GM12878 (cell line): ENCODE results near the gene SPOCD1. TPM values are rescaled to one million over a fixed set of nuclear protein-coding genes. Genes with fewer than 3 reads are reported as not detected.

Experiments used
- ATAC-seq: fragments of 200-7000 bp; cut with Tn5 transposase; 3 replicates; pipeline ENCODE4 v1.9.1; 2020; ENCODE audit warnings: mild to moderate bottlenecking, moderate library complexity
- BruUV-seq: library from RNA; stranded (reverse); fragments of 400-500 nt; replicated peaks from 2 replicates; lab custom pipeline; 2021; lab: Mats Ljungman, UMichigan
- CTCF ChIA-PET: fragments of 300-600 bp; sonication (Branson Sonifier 250); formaldehyde crosslinking; extraction: SDS; loops from one replicate; lab custom pipeline; 2021; ENCODE audit warnings: inconsistent platforms; lab: Yijun Ruan, JAX
- POLR2A ChIA-PET: fragments of 350-600 bp; formaldehyde crosslinking; extraction: SDS; loops from one replicate; lab custom pipeline; 2021; ENCODE audit warnings: inconsistent platforms; lab: Charles Lee
- RAD21 ChIA-PET: fragments of 300-600 bp; sonication (Branson Sonifier 250); formaldehyde crosslinking; loops from one replicate; lab custom pipeline; 2023; ENCODE audit warnings: antibody characterized with exemption; ENCODE audit not compliant: unreplicated experiment; lab: Charles Lee
- SMC1A ChIA-PET: fragments of 300-600 bp; sonication (Branson Sonifier 250); formaldehyde crosslinking; loops from one replicate; lab custom pipeline; 2023; ENCODE audit not compliant: unreplicated experiment, uncharacterized antibody; lab: Charles Lee
- DNase-seq: peaks from one replicate; pipeline ENCODE4 v3.0.0-alpha.2; 2011; ENCODE audit warnings: low read depth, low spot score
- FAIRE-seq: peaks from 3 replicates; lab custom pipeline; 2011; peaks lifted over from hg19 to GRCh38; lab: Jason Lieb, UNC
- H2AFZ ChIP-seq: 2 replicates; pipeline ENCODE4 v1.6.0; 2011; ENCODE audit warnings: low read depth, low read length, control low read depth; ENCODE audit not compliant: control insufficient read depth
- H3K27ac ChIP-seq: 2 replicates; pipeline ENCODE4 v1.5.1; 2011; ENCODE audit warnings: control low read depth; ENCODE audit not compliant: control insufficient read depth, insufficient read depth
- H3K27me3 ChIP-seq, 2 experiments: replicated peaks in 1 of 2; 2 replicates each; pipeline versions ENCODE4 v1.6.0 to v1.6.1; 2011; ENCODE audit warnings: low read length in 1 of 2; ENCODE audit not compliant: control insufficient read depth in 2 of 2, insufficient read depth in 2 of 2
- H3K36me3 ChIP-seq, 2 experiments: 2 replicates each; pipeline ENCODE4 v1.5.1; 2011; ENCODE audit warnings: low read length in 1 of 2; ENCODE audit not compliant: control insufficient read depth in 2 of 2, insufficient read depth in 2 of 2
- H3K4me1 ChIP-seq: 2 replicates; pipeline ENCODE4 v1.6.1; 2011; ENCODE audit warnings: mild to moderate bottlenecking, low read length, moderate library complexity, mixed read lengths; ENCODE audit not compliant: control insufficient read depth, insufficient read depth
- H3K4me2 ChIP-seq: 2 replicates; pipeline ENCODE4 v1.6.0; 2011; ENCODE audit warnings: control low read depth; ENCODE audit not compliant: control insufficient read depth, insufficient read depth
- H3K4me3 ChIP-seq: fragments of 200-600 bp; sonication (generic); 2 replicates; pipeline ENCODE4 v1.5.1; 2016
- H3K79me2 ChIP-seq: 2 replicates; pipeline ENCODE4 v1.6.0; 2011; ENCODE audit warnings: low read length; ENCODE audit not compliant: control insufficient read depth, insufficient read depth
- H3K9ac ChIP-seq: 2 replicates; pipeline ENCODE4 v1.8.0; 2011; ENCODE audit warnings: low read length, control low read depth, mixed read lengths; ENCODE audit not compliant: control insufficient read depth, insufficient read depth
- H3K9me3 ChIP-seq: replicated peaks from 3 replicates; pipeline ENCODE4 v1.5.1; 2011; ENCODE audit warnings: mild to moderate bottlenecking, low read length; ENCODE audit not compliant: control insufficient read depth, insufficient read depth
- H4K20me1 ChIP-seq: 2 replicates; pipeline ENCODE4 v1.6.0; 2011; ENCODE audit not compliant: control insufficient read depth, insufficient read depth
- ATF7 ChIP-seq: fragments of 450-650 bp; IDR thresholded peaks from 2 replicates; pipeline ENCODE4 v1.6.1; 2016; ENCODE audit warnings: low read depth, mild to moderate bottlenecking
- EGR1 ChIP-seq, 2 experiments: IDR thresholded peaks; 1 replicate in 1 of 2; 2 replicates in 1 of 2; pipeline ENCODE4 v1.6.1; 2011 to 2012; ENCODE audit warnings: low read depth in 2 of 2, low read length in 2 of 2, borderline replicate concordance in 1 of 2, mild to moderate bottlenecking in 1 of 2, moderate library complexity in 1 of 2
- ESRRA ChIP-seq: IDR thresholded peaks from 2 replicates; pipeline ENCODE4 v1.6.1; 2012; ENCODE audit warnings: mild to moderate bottlenecking, low read length, improper control_type of control experiment
- HDAC2 ChIP-seq: fragments of 200-600 bp; sonication (generic); IDR thresholded peaks from 2 replicates; pipeline ENCODE4 v1.6.1; 2017
- JUND ChIP-seq: IDR thresholded peaks from 2 replicates; pipeline ENCODE4 v1.6.1; 2012; ENCODE audit warnings: low read depth, mild to moderate bottlenecking, low read length, improper control_type of control experiment, moderate library complexity
- RUNX3 ChIP-seq: IDR thresholded peaks from 2 replicates; pipeline ENCODE4 v1.6.1; 2012; ENCODE audit warnings: low read length, inconsistent platforms
- STAT3 ChIP-seq: IDR thresholded peaks from 2 replicates; pipeline ENCODE4 v1.6.1; 2011; ENCODE audit warnings: low read depth, low read length, improper control_type of control experiment
- TCF12 ChIP-seq: IDR thresholded peaks from 2 replicates; pipeline ENCODE4 v1.6.1; 2011; ENCODE audit warnings: low read depth, mild to moderate bottlenecking, low read length
- WRNIP1 ChIP-seq: IDR thresholded peaks from 2 replicates; pipeline ENCODE4 v1.6.1; 2011; ENCODE audit warnings: low read depth, low read length, improper control_type of control experiment, borderline replicate concordance
- ZNF622 ChIP-seq: fragments of 450-650 bp; IDR thresholded peaks from 2 replicates; pipeline ENCODE4 v1.6.1; 2017; ENCODE audit warnings: mild to moderate bottlenecking, inconsistent platforms
- WGBS: methylation state at CpG from one replicate; pipeline ENCODE4 v1.1.6; 2016; ENCODE audit warnings: low lambda C conversion rate; ENCODE audit not compliant: insufficient replicate concordance, insufficient coverage; ENCODE audit errors: missing lambda C conversion rate; 5-methylcytosine and 5-hydroxymethylcytosine counted together
- in situ Hi-C: fragments of 300-500 bp; cut with MboI; formaldehyde crosslinking; loops from 9 replicates; pipeline ENCODE4 v1.14.3; 2018; ENCODE audit warnings: mixed read lengths
- intact Hi-C: fragments of 100-400 bp; cut with micrococcal nuclease; formaldehyde crosslinking; loops from one replicate; pipeline ENCODE4 v1.14.2; 2022; ENCODE audit not compliant: unreplicated experiment
- polyA plus RNA-seq, 11 experiments: library from polyadenylated mRNA; depleted of rRNA in 4 of 11; unstranded in 6 of 11; stranded (reverse) in 5 of 11; fragments of >200 nt; fragmentation: Nextera tagmentation in 4 of 11; fragmentation: Illumina TruSeq in 1 of 11; extraction: Ambion mirVana in 4 of 11; extraction: Trizol in 1 of 11; gene quantifications; 1 replicate in 1 of 11; 2 replicates in 10 of 11; pipeline versions ENCODE4 v1.2.1 to v1.2.3, GENCODE V29; 2011 to 2016; ENCODE audit warnings: inconsistent platforms in 2 of 11, missing spikeins in 2 of 11, low read depth in 1 of 11
- total RNA-seq, 4 experiments: library from RNA; depleted of rRNA in 3 of 4; stranded (reverse); fragments of >200 nt in 3 of 4; fragmentation: Illumina TruSeq in 1 of 4; extraction: Trizol in 1 of 4; gene quantifications; 2 replicates each; pipeline versions ENCODE4 v1.2.1 to v1.2.3, GENCODE V29; 2013 to 2021
- TF ChIP-seq, protein P1 (sequence below): fragments of 450-650 bp; IDR thresholded peaks from 2 replicates; pipeline ENCODE4 v1.6.1; 2017; ENCODE audit warnings: mild to moderate bottlenecking, moderate library complexity

Gene SPOCD1
- total and polyA plus RNA-seq, 10 of the 15 experiments (the other 5 are each of a cell fraction or from before 2014, with no cell fraction given) = 0.02 to 0.65 (median 0.13) TPM; not detected in 4

DNA sequence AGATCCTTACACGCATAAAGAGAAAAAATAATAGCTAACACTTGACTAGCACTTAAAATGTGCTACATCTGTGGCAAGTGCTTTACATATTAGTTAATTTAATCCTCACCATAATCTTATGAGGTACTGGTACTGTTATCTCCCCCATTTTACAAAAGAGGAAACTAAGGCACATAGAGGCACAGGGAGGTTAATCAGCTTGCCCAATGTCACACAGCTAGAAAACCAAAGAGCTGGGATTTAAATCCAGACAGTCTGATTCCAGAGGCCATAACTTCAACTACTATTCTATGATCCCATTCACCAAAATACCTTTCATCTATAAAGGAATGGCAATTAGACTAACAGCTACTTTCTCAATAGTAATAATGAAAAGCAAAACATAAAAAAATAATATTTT lies 11.7 kb downstream of the SPOCD1 start (continued):
- TF ChIP-seq ESRRA (no peak), RUNX3 (no peak)
- TF ChIP-seq, protein P1, sequence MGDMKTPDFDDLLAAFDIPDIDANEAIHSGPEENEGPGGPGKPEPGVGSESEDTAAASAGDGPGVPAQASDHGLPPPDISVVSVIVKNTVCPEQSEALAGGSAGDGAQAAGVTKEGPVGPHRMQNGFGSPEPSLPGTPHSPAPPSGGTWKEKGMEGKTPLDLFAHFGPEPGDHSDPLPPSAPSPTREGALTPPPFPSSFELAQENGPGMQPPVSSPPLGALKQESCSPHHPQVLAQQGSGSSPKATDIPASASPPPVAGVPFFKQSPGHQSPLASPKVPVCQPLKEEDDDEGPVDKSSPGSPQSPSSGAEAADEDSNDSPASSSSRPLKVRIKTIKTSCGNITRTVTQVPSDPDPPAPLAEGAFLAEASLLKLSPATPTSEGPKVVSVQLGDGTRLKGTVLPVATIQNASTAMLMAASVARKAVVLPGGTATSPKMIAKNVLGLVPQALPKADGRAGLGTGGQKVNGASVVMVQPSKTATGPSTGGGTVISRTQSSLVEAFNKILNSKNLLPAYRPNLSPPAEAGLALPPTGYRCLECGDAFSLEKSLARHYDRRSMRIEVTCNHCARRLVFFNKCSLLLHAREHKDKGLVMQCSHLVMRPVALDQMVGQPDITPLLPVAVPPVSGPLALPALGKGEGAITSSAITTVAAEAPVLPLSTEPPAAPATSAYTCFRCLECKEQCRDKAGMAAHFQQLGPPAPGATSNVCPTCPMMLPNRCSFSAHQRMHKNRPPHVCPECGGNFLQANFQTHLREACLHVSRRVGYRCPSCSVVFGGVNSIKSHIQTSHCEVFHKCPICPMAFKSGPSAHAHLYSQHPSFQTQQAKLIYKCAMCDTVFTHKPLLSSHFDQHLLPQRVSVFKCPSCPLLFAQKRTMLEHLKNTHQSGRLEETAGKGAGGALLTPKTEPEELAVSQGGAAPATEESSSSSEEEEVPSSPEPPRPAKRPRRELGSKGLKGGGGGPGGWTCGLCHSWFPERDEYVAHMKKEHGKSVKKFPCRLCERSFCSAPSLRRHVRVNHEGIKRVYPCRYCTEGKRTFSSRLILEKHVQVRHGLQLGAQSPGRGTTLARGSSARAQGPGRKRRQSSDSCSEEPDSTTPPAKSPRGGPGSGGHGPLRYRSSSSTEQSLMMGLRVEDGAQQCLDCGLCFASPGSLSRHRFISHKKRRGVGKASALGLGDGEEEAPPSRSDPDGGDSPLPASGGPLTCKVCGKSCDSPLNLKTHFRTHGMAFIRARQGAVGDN = no peak

DNA sequence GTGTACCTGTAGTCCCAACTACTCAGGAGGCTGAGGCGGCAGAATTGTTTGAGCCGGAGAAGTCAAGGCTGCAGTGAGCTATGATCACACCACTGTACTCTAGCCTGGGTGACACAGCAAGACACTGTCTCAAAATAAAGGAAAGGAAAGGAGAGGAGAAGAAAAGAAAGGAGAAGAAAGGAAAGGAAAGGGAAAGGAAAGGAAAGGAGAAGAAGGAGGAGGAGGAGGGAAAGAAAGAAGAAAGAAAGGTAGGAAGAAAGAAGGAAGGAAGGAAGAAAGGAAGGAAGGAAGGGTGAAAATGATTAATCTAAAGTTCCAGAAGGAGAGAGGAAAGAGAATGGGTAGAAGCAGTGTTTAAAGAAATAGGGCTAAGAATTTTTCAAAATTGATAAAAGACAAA lies 12.2 kb downstream of the SPOCD1 start:
- Histone ChIP-seq H3K27ac (no peak overlapping the region), H3K9ac (no peak overlapping the region), H3K4me1 (no peaks in the 10 kb centered on the region), H4K20me1 (no peaks in the 10 kb centered on the region), H3K36me3 (no peaks in the 10 kb centered on the region), H3K79me2 (no peaks in the 10 kb centered on the region), H3K4me3 (no peak overlapping the region), H3K9me3 (no peaks in the 10 kb centered on the region), H3K27me3 (peaks cover 0 to 3% of the 10 kb centered on the region in 2 experiments; a peak in 2 of 4 replicates), H3K4me2 (no peak overlapping the region), H2AFZ (no peak overlapping the region)
- POLR2A ChIA-PET = no interaction called here
- CTCF ChIA-PET = interaction anchor here (0.7 to 1.9 kb wide), 4 partner anchors 10 to 160 kb away, joined by 3 to 13 read pairs (median 4); no protein-coding TSS in a partner anchor
- intact Hi-C loops (no loop called here), in situ Hi-C loops (no loop called here)
- DNase-seq (no peak), FAIRE-seq (no peak), ATAC-seq (no peak)
- 88% methylated on average over 2 of the region's 2 CpGs for WGBS
- SMC1A ChIA-PET = interaction anchor here (0.7 to 1.2 kb wide), 4 partner anchors 10 to 398 kb away, joined by 3 to 6 read pairs (median 4); no protein-coding TSS in a partner anchor
- no TSS peak for BruUV-seq
- RAD21 ChIA-PET = interaction anchor here (1.0 kb wide), 1 partner anchor 160 kb away, joined by 3 read pairs; no protein-coding TSS in a partner anchor
- no peak for TF ChIP-seq JUND
- TF ChIP-seq EGR1 (IDR thresholded peaks at IDR 0.05; ENCODE audit: borderline replicate concordance in 1 of 2, low read depth in 2 of 2, low read length in 2 of 2) = no peak
- no peak for TF ChIP-seq TCF12
- no peak for TF ChIP-seq STAT3
- no peak for TF ChIP-seq WRNIP1
- no peak for TF ChIP-seq HDAC2
- TF ChIP-seq ZNF622 = no peak
- no peak for TF ChIP-seq ATF7
